ENCODE results near the gene SMR3A.

The SMR3A gene

DNA sequence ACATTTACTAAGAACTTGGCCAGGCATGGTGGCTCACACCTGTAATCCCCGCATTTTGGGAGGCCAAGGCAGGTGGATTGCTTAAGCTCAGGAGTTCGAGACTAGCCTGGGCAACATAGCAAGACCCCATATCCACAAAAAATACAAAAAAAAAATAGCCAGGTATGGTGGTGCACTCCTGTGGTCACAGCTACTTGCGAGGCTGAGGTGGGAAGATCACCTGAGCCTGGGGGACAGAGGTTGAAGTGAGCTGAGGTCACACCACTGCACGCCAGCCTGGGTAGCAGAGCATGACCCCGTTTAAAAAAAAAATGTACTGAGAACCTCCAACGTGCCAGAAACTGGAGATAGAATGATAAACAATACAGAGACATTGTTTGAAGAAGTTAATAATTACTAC, 45.2 kb downstream of the SMR3A start:
- H3K4me3 ChIP-seq (ENCODE audit: low read depth, low read length) = no peak overlapping the region
- TF ChIP-seq, protein P1, sequence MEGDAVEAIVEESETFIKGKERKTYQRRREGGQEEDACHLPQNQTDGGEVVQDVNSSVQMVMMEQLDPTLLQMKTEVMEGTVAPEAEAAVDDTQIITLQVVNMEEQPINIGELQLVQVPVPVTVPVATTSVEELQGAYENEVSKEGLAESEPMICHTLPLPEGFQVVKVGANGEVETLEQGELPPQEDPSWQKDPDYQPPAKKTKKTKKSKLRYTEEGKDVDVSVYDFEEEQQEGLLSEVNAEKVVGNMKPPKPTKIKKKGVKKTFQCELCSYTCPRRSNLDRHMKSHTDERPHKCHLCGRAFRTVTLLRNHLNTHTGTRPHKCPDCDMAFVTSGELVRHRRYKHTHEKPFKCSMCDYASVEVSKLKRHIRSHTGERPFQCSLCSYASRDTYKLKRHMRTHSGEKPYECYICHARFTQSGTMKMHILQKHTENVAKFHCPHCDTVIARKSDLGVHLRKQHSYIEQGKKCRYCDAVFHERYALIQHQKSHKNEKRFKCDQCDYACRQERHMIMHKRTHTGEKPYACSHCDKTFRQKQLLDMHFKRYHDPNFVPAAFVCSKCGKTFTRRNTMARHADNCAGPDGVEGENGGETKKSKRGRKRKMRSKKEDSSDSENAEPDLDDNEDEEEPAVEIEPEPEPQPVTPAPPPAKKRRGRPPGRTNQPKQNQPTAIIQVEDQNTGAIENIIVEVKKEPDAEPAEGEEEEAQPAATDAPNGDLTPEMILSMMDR (IDR thresholded peaks at IDR 0.05; ENCODE audit: control insufficient read depth, extremely low read depth, insufficient read depth) = no peak
- no peak for DNase-seq (ENCODE audit: low read depth)

All from LNCaP clone FGC (cell line).